Measurements from ENCODE around the gene ZNF3. TPM values are rescaled to one million over a fixed set of nuclear protein-coding genes. Genes with fewer than 3 reads are reported as not detected.

ZNF3 gene
- total and polyA plus RNA-seq, 4 donors: 28.5 to 49.3 (median 34.6) TPM

GRCh38 chr7:100044718-100045117, 36.8 kb downstream of the ZNF3 start:
- Histone ChIP-seq H3K36me3 (ENCODE audit: control insufficient read depth, insufficient read depth, low read length) (no peaks in the 10 kb centered on the region), H3K27me3 (ENCODE audit: control insufficient read depth, insufficient read depth, low read length) (no peaks in the 10 kb centered on the region), H3K4me1 (ENCODE audit: control insufficient read depth, insufficient read depth, low read length) (no peaks in the 10 kb centered on the region), H3K27ac (ENCODE audit: low read depth, low read length) (no peak overlapping the region), H3K9me3 (ENCODE audit: control insufficient read depth, insufficient read depth, low read length) (no peaks in the 10 kb centered on the region), H3K4me3 (ENCODE audit: low read depth, low read length) (no peak overlapping the region)
- WGBS (ENCODE audit: insufficient coverage): 76% methylated on average over 5 of the region's 6 CpGs
- DNase-seq (ENCODE audit: low read depth in 4 of 6, low spot score in 6 of 6): no peak

- no peaks in the 10 kb centered on the region for H3K9me3 ChIP-seq (ENCODE audit: control insufficient read depth, insufficient read depth, low read length)
- no peak for DNase-seq (ENCODE audit: low read depth in 4 of 6, low spot score in 6 of 6)
- H3K27ac ChIP-seq (ENCODE audit: low read depth, low read length): no peak overlapping the region
- H3K4me1 ChIP-seq (ENCODE audit: control insufficient read depth, insufficient read depth, low read length): no peaks in the 10 kb centered on the region
- peaks cover 17% of the 10 kb centered on the region for H3K36me3 ChIP-seq (ENCODE audit: control insufficient read depth, insufficient read depth, low read length)
- WGBS (ENCODE audit: insufficient coverage): 86% methylated on average over 1 of the region's 7 CpGs
- no peak overlapping the region for H3K4me3 ChIP-seq (ENCODE audit: low read depth, low read length)
- no peaks in the 10 kb centered on the region for H3K27me3 ChIP-seq (ENCODE audit: control insufficient read depth, insufficient read depth, low read length)
Measured at GRCh38 chr7:100040575-100040974, 40.9 kb downstream of the ZNF3 start.

- peaks cover 32% of the 10 kb centered on the region for H3K36me3 ChIP-seq (ENCODE audit: control insufficient read depth, insufficient read depth, low read length)
- no peaks in the 10 kb centered on the region for H3K27me3 ChIP-seq (ENCODE audit: control insufficient read depth, insufficient read depth, low read length)
- no peak overlapping the region for H3K4me3 ChIP-seq (ENCODE audit: low read depth, low read length)
- DNase-seq (ENCODE audit: low read depth in 4 of 6, low spot score in 6 of 6): no peak
- WGBS (ENCODE audit: insufficient coverage): 95% methylated on average over 5 of the region's 7 CpGs
- no peak overlapping the region for H3K27ac ChIP-seq (ENCODE audit: low read depth, low read length)
- H3K9me3 ChIP-seq (ENCODE audit: control insufficient read depth, insufficient read depth, low read length): no peaks in the 10 kb centered on the region
- no peaks in the 10 kb centered on the region for H3K4me1 ChIP-seq (ENCODE audit: control insufficient read depth, insufficient read depth, low read length)
Measured at GRCh38 chr7:100038326-100038725, 43.2 kb downstream of the ZNF3 start.

GRCh38 chr7:100035876-100036275, 45.6 kb downstream of the ZNF3 start:
- Histone ChIP-seq H3K9me3 (ENCODE audit: control insufficient read depth, insufficient read depth, low read length) (no peaks in the 10 kb centered on the region), H3K4me3 (ENCODE audit: low read depth, low read length) (no peak overlapping the region), H3K27me3 (ENCODE audit: control insufficient read depth, insufficient read depth, low read length) (no peaks in the 10 kb centered on the region), H3K27ac (ENCODE audit: low read depth, low read length) (no peak overlapping the region), H3K36me3 (ENCODE audit: control insufficient read depth, insufficient read depth, low read length) (peaks cover 54% of the 10 kb centered on the region), H3K4me1 (ENCODE audit: control insufficient read depth, insufficient read depth, low read length) (no peaks in the 10 kb centered on the region)
- DNase-seq (ENCODE audit: low read depth in 4 of 6, low spot score in 6 of 6): no peak
- WGBS (ENCODE audit: insufficient coverage): 29% methylated on average over 1 of the region's 6 CpGs

GRCh38 chr7:100034871-100035510, 46.5 kb downstream of the ZNF3 start:
- Histone ChIP-seq H3K4me1 (ENCODE audit: control insufficient read depth, insufficient read depth, low read length) (no peaks in the 10 kb centered on the region), H3K9me3 (ENCODE audit: control insufficient read depth, insufficient read depth, low read length) (no peaks in the 10 kb centered on the region), H3K27ac (ENCODE audit: low read depth, low read length) (no peak overlapping the region), H3K36me3 (ENCODE audit: control insufficient read depth, insufficient read depth, low read length) (peaks cover 60% of the 10 kb centered on the region), H3K27me3 (ENCODE audit: control insufficient read depth, insufficient read depth, low read length) (no peaks in the 10 kb centered on the region), H3K4me3 (ENCODE audit: low read depth, low read length) (no peak overlapping the region)
- WGBS (ENCODE audit: insufficient coverage): 94% methylated on average over 5 of the region's 8 CpGs
- DNase-seq (ENCODE audit: low read depth in 4 of 6, low spot score in 6 of 6): no peak

- no peak overlapping the region for H3K4me3 ChIP-seq (ENCODE audit: low read depth, low read length)
- DNase-seq (ENCODE audit: low read depth in 4 of 6, low spot score in 6 of 6): no peak
- WGBS (ENCODE audit: insufficient coverage): 80% methylated on average over 1 of the region's 6 CpGs
- no peaks in the 10 kb centered on the region for H3K27me3 ChIP-seq (ENCODE audit: control insufficient read depth, insufficient read depth, low read length)
- no peaks in the 10 kb centered on the region for H3K9me3 ChIP-seq (ENCODE audit: control insufficient read depth, insufficient read depth, low read length)
- H3K36me3 ChIP-seq (ENCODE audit: control insufficient read depth, insufficient read depth, low read length): peaks cover 73% of the 10 kb centered on the region
- no peak overlapping the region for H3K27ac ChIP-seq (ENCODE audit: low read depth, low read length)
- H3K4me1 ChIP-seq (ENCODE audit: control insufficient read depth, insufficient read depth, low read length): no peaks in the 10 kb centered on the region
Measured at GRCh38 chr7:100033526-100033925, 48.0 kb downstream of the ZNF3 start.

GRCh38 chr7:100029596-100029995, 51.9 kb downstream of the ZNF3 start:
- 85% methylated on average over 5 of the region's 5 CpGs for WGBS (ENCODE audit: insufficient coverage)
- Histone ChIP-seq H3K27ac (ENCODE audit: low read depth, low read length) (no peak overlapping the region), H3K36me3 (ENCODE audit: control insufficient read depth, insufficient read depth, low read length) (peaks cover 79% of the 10 kb centered on the region), H3K4me3 (ENCODE audit: low read depth, low read length) (no peak overlapping the region), H3K9me3 (ENCODE audit: control insufficient read depth, insufficient read depth, low read length) (no peaks in the 10 kb centered on the region), H3K27me3 (ENCODE audit: control insufficient read depth, insufficient read depth, low read length) (no peaks in the 10 kb centered on the region), H3K4me1 (ENCODE audit: control insufficient read depth, insufficient read depth, low read length) (no peaks in the 10 kb centered on the region)
- no peak for DNase-seq (ENCODE audit: low read depth in 4 of 6, low spot score in 6 of 6)

- H3K27ac ChIP-seq (ENCODE audit: low read depth, low read length): no peak overlapping the region
- 94% methylated on average over 10 of the region's 11 CpGs for WGBS (ENCODE audit: insufficient coverage)
- H3K36me3 ChIP-seq (ENCODE audit: control insufficient read depth, insufficient read depth, low read length): peaks cover 79% of the 10 kb centered on the region
- H3K4me3 ChIP-seq (ENCODE audit: low read depth, low read length): no peak overlapping the region
- no peaks in the 10 kb centered on the region for H3K4me1 ChIP-seq (ENCODE audit: control insufficient read depth, insufficient read depth, low read length)
- no peaks in the 10 kb centered on the region for H3K27me3 ChIP-seq (ENCODE audit: control insufficient read depth, insufficient read depth, low read length)
- DNase-seq (ENCODE audit: low read depth in 4 of 6, low spot score in 6 of 6): no peak
- no peaks in the 10 kb centered on the region for H3K9me3 ChIP-seq (ENCODE audit: control insufficient read depth, insufficient read depth, low read length)
Measured at GRCh38 chr7:100027197-100027596, 54.3 kb downstream of the ZNF3 start.

GRCh38 chr7:100024020-100024619, 57.4 kb downstream of the ZNF3 start:
- no peaks in the 10 kb centered on the region for H3K9me3 ChIP-seq (ENCODE audit: control insufficient read depth, insufficient read depth, low read length)
- DNase-seq (ENCODE audit: low read depth in 4 of 6, low spot score in 6 of 6): no peak
- no peaks in the 10 kb centered on the region for H3K27me3 ChIP-seq (ENCODE audit: control insufficient read depth, insufficient read depth, low read length)
- 100% methylated on average over 2 of the region's 12 CpGs for WGBS (ENCODE audit: insufficient coverage)
- H3K4me3 ChIP-seq (ENCODE audit: low read depth, low read length): no peak overlapping the region
- H3K4me1 ChIP-seq (ENCODE audit: control insufficient read depth, insufficient read depth, low read length): no peaks in the 10 kb centered on the region
- peaks cover 62% of the 10 kb centered on the region for H3K36me3 ChIP-seq (ENCODE audit: control insufficient read depth, insufficient read depth, low read length)
- no peak overlapping the region for H3K27ac ChIP-seq (ENCODE audit: low read depth, low read length)

- Histone ChIP-seq H3K27ac (ENCODE audit: low read depth, low read length) (no peak overlapping the region), H3K9me3 (ENCODE audit: control insufficient read depth, insufficient read depth, low read length) (no peaks in the 10 kb centered on the region), H3K4me1 (ENCODE audit: control insufficient read depth, insufficient read depth, low read length) (no peaks in the 10 kb centered on the region), H3K27me3 (ENCODE audit: control insufficient read depth, insufficient read depth, low read length) (no peaks in the 10 kb centered on the region), H3K36me3 (ENCODE audit: control insufficient read depth, insufficient read depth, low read length) (peaks cover 56% of the 10 kb centered on the region), H3K4me3 (ENCODE audit: low read depth, low read length) (no peak overlapping the region)
- 97% methylated on average over 11 of the region's 12 CpGs for WGBS (ENCODE audit: insufficient coverage)
- no peak for DNase-seq (ENCODE audit: low read depth in 4 of 6, low spot score in 6 of 6)
Measured at GRCh38 chr7:100023526-100023925, 58.0 kb downstream of the ZNF3 start.

Measured in spinal cord (tissue), 10 donors.